Heart right ventricle (tissue), 16 donors: ENCODE data around the gene PLXND1. TPM values are rescaled to one million over a fixed set of nuclear protein-coding genes. Genes with fewer than 3 reads are reported as not detected.

Source experiments
- ATAC-seq, 8 donors: fragments of 200-7000 bp; cut with Tn5 transposase; one replicate each; pipeline ENCODE4 v1.9.1; 2020; ENCODE audit warnings: mild to moderate bottlenecking in 8 of 8, moderate library complexity in 8 of 8, moderate number of reproducible peaks in 1 of 8
- DNase-seq, 2 donors: peaks; one replicate each; pipeline ENCODE4 v3.0.0-alpha.2; 2020
- H3K27ac ChIP-seq, 10 donors: fragments of 200-600 bp; sonication (generic) in 2 of 10; one replicate each; pipeline versions ENCODE4 v1.5.0 to v1.8.0; 2020 to 2022; ENCODE audit warnings: mild to moderate bottlenecking in 3 of 10
- H3K27me3 ChIP-seq, 7 donors: fragments of 200-600 bp; one replicate each; pipeline ENCODE4 v1.8.0; 2021 to 2022; ENCODE audit warnings: mild to moderate bottlenecking in 2 of 7
- H3K36me3 ChIP-seq, 9 donors: fragments of 200-600 bp; sonication (generic) in 1 of 9; one replicate each; pipeline versions ENCODE4 v1.5.0 to v1.8.0; 2020 to 2022; ENCODE audit warnings: mild to moderate bottlenecking in 2 of 9
- H3K4me1 ChIP-seq, 9 donors: fragments of 200-600 bp; sonication (generic) in 1 of 9; one replicate each; pipeline versions ENCODE4 v1.5.0 to v1.8.0; 2020 to 2022; ENCODE audit warnings: mild to moderate bottlenecking in 4 of 9
- H3K4me3 ChIP-seq, 10 donors: fragments of 200-600 bp; sonication (generic) in 2 of 10; one replicate each; pipeline versions ENCODE4 v1.5.0 to v1.8.0; 2020 to 2022; ENCODE audit warnings: mild to moderate bottlenecking in 7 of 10, moderate library complexity in 2 of 10
- H3K9me3 ChIP-seq, 11 donors: fragments of 200-600 bp in 10 of 11; sonication (generic) in 2 of 11; one replicate each; pipeline versions ENCODE4 v1.5.0 to v1.8.0; 2013 to 2022; ENCODE audit warnings: mild to moderate bottlenecking in 2 of 11, control low read depth in 1 of 11, moderate library complexity in 1 of 11
- WGBS, 2 donors: extraction: QIAGEN DNeasy Blood & Tissue Kit; methylation state at CpG; one replicate each; pipeline ENCODE4 v1.1.7; 2013; ENCODE audit warnings: inconsistent platforms in 1 of 2; 5-methylcytosine and 5-hydroxymethylcytosine counted together
- intact Hi-C, 10 donors: fragments of 100-400 bp; cut with DNase I; formaldehyde crosslinking; loops; one replicate each; pipeline versions ENCODE4 v1.11.1 to v1.14.2; 2022
- polyA plus RNA-seq, 2 donors: library from polyadenylated mRNA; stranded (reverse); fragments of 200-250 nt; gene quantifications; one replicate each; pipeline ENCODE4 v1.2.3, GENCODE V29; 2013
- total RNA-seq, 10 donors: library from RNA; stranded (reverse); fragmentation: NEBNext Ultra II Directional in 3 of 10; extraction: Animal tissue kit (Norgen Biotek cat#: 25700) in 3 of 10; gene quantifications; one replicate each; pipeline versions ENCODE4 v1.2.1 to v1.2.4, GENCODE V29; 2021 to 2023
- TF ChIP-seq, protein P1 (sequence below), 9 donors: fragments of 200-600 bp; sonication (generic) in 2 of 9; IDR thresholded peaks; one replicate each; pipeline versions ENCODE4 v1.5.0 to v1.8.0; 2021 to 2022; ENCODE audit warnings: antibody characterized with exemption in 9 of 9, mild to moderate bottlenecking in 5 of 9, moderate library complexity in 1 of 9
- donor health status: Arrhythmogenic right ventricular cardiomyopathy.
- donor health status: ischemic (EF 13 %, LVEDD 7.1; RV severe dilation, severe dysfunction).
- donor health status: healthy with polysubstance abuse.
- donor health status: DM: no; HTN: yes; CAD: no.
- donor health status: DM: no; HTN: no; CAD: no.
- donor health status: ischemic (EF 25% LVEDD 6.9; RV normal size, moderate dysfunction).
- donor health status: ischemic (EF 25% LVEDD 5.7; RV mildly dilated, moderate dysfunction).
- donor health status: healthy.
- donor health status: DM: yes; HTN: yes; CAD: no.
- donor health status: Ischemic cardiomyopathy.
- donor health status: ischemic (EF 35%, LVEDD 5.7; RV mildly dilated, moderate dysfunction).
- donor health status: nonischemic (EF 11% LVEDD 7.7; RV severe dilation, severe dysfunction).
- donor health status: DM: yes; HTN: yes; CAD: no.
- donor health status: PGD.
- donor health status: ischemic (EF 29% LVEDD 5.4; RV normal size, mild dysfunction).
- donor health status: nonischemic (EF 23%, LVEDD 6.1; RV moderate dilation, normal function).

PLXND1 gene
- total and polyA plus RNA-seq, 12 donors: 40.9 to 169 (median 65.8) TPM

DNA sequence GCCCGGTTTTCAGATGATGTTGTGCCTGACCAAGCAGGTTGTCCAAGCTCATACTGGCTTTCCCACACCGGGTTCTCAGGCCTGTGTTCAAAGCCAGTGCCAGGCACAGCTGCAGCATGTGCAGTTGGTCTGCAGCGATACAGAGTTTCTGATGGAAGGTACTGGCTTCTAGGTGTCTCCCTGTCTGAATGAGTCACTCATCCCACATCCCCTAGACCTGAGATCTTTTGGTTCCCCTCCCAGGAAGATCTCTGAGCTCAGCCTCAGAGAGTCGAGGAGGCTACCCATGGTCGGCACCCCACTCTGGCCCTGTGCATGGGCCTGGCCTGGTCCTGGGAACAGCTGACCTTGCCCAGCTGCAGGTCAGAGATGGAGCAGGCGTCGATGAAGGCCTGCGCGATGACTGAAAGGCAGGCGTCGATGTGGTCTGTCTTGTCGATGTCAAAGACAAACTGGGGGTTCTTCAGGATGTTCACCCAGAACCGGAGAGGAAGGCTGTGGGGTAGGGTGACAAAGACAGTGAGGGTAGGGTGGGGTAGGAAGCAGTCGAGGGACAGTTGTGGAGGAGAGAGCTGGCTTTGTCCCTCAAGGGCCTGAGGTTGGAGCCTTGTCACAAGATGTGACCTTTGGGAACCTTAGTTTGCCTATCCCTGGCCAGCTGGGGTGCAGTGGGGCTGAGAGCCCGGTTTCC, 48.2 kb downstream of the PLXND1 start:
- H3K4me1 ChIP-seq: peaks cover 39 to 100% (median 94%) of the 10 kb centered on the region in 9 donors
- peak overlapping the region in 6 of 10 donors; percentile 20 to 94 (median 46) for H3K27ac ChIP-seq
- DNase-seq (no peak), ATAC-seq (no peak)
- H3K4me3 ChIP-seq: no peak overlapping the region
- TF ChIP-seq, protein P1, sequence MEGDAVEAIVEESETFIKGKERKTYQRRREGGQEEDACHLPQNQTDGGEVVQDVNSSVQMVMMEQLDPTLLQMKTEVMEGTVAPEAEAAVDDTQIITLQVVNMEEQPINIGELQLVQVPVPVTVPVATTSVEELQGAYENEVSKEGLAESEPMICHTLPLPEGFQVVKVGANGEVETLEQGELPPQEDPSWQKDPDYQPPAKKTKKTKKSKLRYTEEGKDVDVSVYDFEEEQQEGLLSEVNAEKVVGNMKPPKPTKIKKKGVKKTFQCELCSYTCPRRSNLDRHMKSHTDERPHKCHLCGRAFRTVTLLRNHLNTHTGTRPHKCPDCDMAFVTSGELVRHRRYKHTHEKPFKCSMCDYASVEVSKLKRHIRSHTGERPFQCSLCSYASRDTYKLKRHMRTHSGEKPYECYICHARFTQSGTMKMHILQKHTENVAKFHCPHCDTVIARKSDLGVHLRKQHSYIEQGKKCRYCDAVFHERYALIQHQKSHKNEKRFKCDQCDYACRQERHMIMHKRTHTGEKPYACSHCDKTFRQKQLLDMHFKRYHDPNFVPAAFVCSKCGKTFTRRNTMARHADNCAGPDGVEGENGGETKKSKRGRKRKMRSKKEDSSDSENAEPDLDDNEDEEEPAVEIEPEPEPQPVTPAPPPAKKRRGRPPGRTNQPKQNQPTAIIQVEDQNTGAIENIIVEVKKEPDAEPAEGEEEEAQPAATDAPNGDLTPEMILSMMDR (IDR thresholded peaks at IDR 0.05): no peak
- H3K9me3 ChIP-seq: no peaks in the 10 kb centered on the region
- no peaks in the 10 kb centered on the region for H3K27me3 ChIP-seq
- WGBS, 2 donors: 85 to 88% methylated on average over 15 of the region's 15 CpGs
- intact Hi-C loops: loop anchor here in 3 of 10 donors (5.0 to 10.0 kb wide), 3 partner anchors 34 to 53 kb away; no protein-coding TSS in a partner anchor
- peaks cover 0 to 88% (median 27%) of the 10 kb centered on the region in 9 donors for H3K36me3 ChIP-seq

- WGBS, 2 donors: 39 to 50% methylated on average over 11 of the region's 11 CpGs
These were observed 49.0 kb downstream of the PLXND1 start for GRCh38 chr3:129557548-129557894.

DNA sequence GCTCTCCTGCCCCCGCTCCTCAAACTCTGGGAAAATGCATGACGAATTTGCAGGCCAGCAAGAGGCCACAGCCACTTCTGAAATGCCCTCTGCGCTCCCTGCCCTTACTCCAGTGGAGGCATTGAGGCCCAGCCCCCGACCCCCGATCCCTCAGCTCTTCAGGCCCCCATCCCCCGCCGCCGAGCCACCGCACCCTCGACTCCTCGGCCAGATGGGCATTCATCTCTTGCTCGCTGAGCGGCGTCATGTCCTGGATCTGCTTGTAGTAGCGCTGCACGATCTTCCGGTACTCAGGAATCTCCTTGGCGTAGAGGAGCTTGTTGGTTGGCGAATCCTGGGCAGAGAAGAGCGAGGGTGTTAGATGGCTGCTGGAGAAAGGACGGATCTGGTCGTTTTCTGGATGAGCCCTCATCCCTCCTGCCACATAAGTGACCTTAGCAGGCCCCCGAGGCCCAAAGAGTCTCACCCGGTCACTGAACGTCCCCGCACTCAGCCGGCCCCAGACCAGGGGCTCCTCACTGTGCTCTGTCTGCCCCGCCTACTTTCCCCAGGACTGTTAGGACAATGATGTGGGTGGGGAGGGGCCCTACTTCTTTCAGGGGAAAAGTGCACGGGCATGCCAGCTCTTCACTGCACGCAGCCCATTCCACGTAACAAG, 49.5 kb downstream of the PLXND1 start:
- Histone ChIP-seq H3K4me1 (peaks cover 39 to 99% (median 92%) of the 10 kb centered on the region in 9 donors), H3K9me3 (no peaks in the 10 kb centered on the region), H3K4me3 (no peak overlapping the region), H3K27me3 (no peaks in the 10 kb centered on the region), H3K36me3 (peaks cover 0 to 76% (median 18%) of the 10 kb centered on the region in 9 donors), H3K27ac (peak overlapping the region in 5 of 10 donors; percentile 24 to 94 (median 36))
- TF ChIP-seq, protein P1 (IDR thresholded peaks at IDR 0.05): no peak
- DNase-seq: no peak
- WGBS, 2 donors: 81 to 86% methylated on average over 31 of the region's 31 CpGs
- no peak for ATAC-seq
- intact Hi-C loops: loop anchor here in 3 of 10 donors (5.0 to 10.0 kb wide), 3 partner anchors 35 to 52 kb away; no protein-coding TSS in a partner anchor

More at GRCh38 chr3:129557548-129557894, 49.0 kb downstream of the PLXND1 start:
- Histone ChIP-seq H3K36me3 (peaks cover 0 to 81% (median 21%) of the 10 kb centered on the region in 9 donors), H3K9me3 (no peaks in the 10 kb centered on the region), H3K27ac (peak overlapping the region in 6 of 10 donors; percentile 24 to 94 (median 38)), H3K27me3 (no peaks in the 10 kb centered on the region), H3K4me1 (peaks cover 39 to 100% (median 90%) of the 10 kb centered on the region in 9 donors), H3K4me3 (no peak overlapping the region)
- peak; percentile 5 to 56 (median 20) for ATAC-seq
- TF ChIP-seq, protein P1 (IDR thresholded peaks at IDR 0.05): no peak
- no peak for DNase-seq
- intact Hi-C loops: loop anchor here in 3 of 10 donors (5.0 to 10.0 kb wide), 3 partner anchors 35 to 53 kb away; no protein-coding TSS in a partner anchor

DNA sequence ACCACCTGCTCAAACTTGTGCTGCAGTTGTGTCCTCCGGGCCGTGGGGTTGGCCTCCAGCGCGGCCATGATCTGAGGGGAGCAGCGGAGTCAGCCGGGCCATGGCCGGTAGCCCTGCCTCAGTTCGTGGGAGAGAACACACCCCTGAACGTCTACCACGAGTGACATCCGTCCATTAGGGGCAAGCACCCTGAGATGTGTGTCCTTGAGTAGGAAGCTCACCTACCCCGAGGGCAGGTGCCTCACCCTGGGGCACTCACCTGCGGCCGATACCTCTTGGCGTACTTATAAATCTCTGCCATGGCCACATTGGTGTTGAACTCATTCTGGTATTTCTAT, 50.1 kb downstream of the PLXND1 start:
- H3K27me3 ChIP-seq: no peaks in the 10 kb centered on the region
- intact Hi-C loops: loop anchor here in 3 of 10 donors (5.0 to 10.0 kb wide), 3 partner anchors 36 to 52 kb away; no protein-coding TSS in a partner anchor
- H3K9me3 ChIP-seq: no peaks in the 10 kb centered on the region
- peaks cover 33 to 92% (median 85%) of the 10 kb centered on the region in 9 donors for H3K4me1 ChIP-seq
- DNase-seq (no peak), ATAC-seq (no peak)
- peaks cover 0 to 69% (median 15%) of the 10 kb centered on the region in 9 donors for H3K36me3 ChIP-seq
- 89 to 95% methylated on average over 15 of the region's 15 CpGs for WGBS, 2 donors
- TF ChIP-seq, protein P1 (IDR thresholded peaks at IDR 0.05): no peak
- peak overlapping the region in 3 of 10 donors; percentile 19 to 94 (median 41) for H3K27ac ChIP-seq
- no peak overlapping the region for H3K4me3 ChIP-seq
